ENCODE measurements around the gene HNRNPA3.

GRCh38 chr2:177257471-177257870 is 44.9 kb downstream of the HNRNPA3 start:
- TF ChIP-seq CTCF (IDR thresholded peaks at IDR 0.05 in 2 of 3, conservative IDR thresholded peaks at IDR 0.05 in 1 of 3; ENCODE audit: control insufficient read depth in 2 of 3, extremely low read depth in 1 of 3, insufficient read depth in 1 of 3, low read depth in 3 of 3, low read length in 3 of 3) (no peak), TBL1XR1 (IDR thresholded peaks at IDR 0.05; ENCODE audit: low read depth, low read length) (no peak), GABPA (IDR thresholded peaks at IDR 0.05; ENCODE audit: low read depth) (no peak), TCF3 (IDR thresholded peaks at IDR 0.05; ENCODE audit: borderline replicate concordance, insufficient read depth, low read depth, low read length) (no peak), IRF3 (IDR thresholded peaks at IDR 0.05) (no peak), EP300 (IDR thresholded peaks at IDR 0.05; ENCODE audit: borderline replicate concordance in 1 of 2, control insufficient read depth in 1 of 2, low read depth in 2 of 2, low read length in 2 of 2) (no peak), CREM (IDR thresholded peaks at IDR 0.05; ENCODE audit: low read depth) (no peak), POLR2A (IDR thresholded peaks at IDR 0.05; ENCODE audit: low read depth, low read length) (no peak)
